Nephron progenitor cell (in vitro differentiated cells): ENCODE results near the gene ASCC1.
A peak's percentile ranks its signal among the peaks of the same experiment; 100 is the strongest.

Experiments used
- DNase-seq: peaks from one replicate; pipeline ENCODE4 v3.0.0; 2021
- H3K27ac Mint-ChIP-seq: 2 replicates; pipeline ENCODE4 v1.8.0; 2021; ENCODE audit warnings: mild to moderate bottlenecking, moderate library complexity, mixed read lengths
- H3K27me3 Mint-ChIP-seq: 2 replicates; pipeline ENCODE4 v1.8.0; 2021; ENCODE audit warnings: mild to moderate bottlenecking, low read depth, mixed read lengths; ENCODE audit not compliant: poor library complexity
- H3K36me3 Mint-ChIP-seq: 2 replicates; pipeline ENCODE4 v1.8.0; 2021; ENCODE audit warnings: low read depth, mixed read lengths
- H3K4me1 Mint-ChIP-seq: 2 replicates; pipeline ENCODE4 v1.8.0; 2021; ENCODE audit warnings: mixed read lengths
- H3K4me3 Mint-ChIP-seq: 2 replicates; pipeline ENCODE4 v1.8.0; 2021; ENCODE audit warnings: mild to moderate bottlenecking, moderate library complexity, mixed read lengths
- H3K9me3 Mint-ChIP-seq: 2 replicates; pipeline ENCODE4 v1.8.0; 2021; ENCODE audit warnings: mild to moderate bottlenecking, moderate library complexity, mixed read lengths
- TF ChIP-seq, protein P1 (sequence below): fragments of 200-600 bp; sonication (generic); IDR thresholded peaks from 2 replicates; pipeline ENCODE4 v1.5.0; 2021; ENCODE audit warnings: antibody characterized with exemption

Gene ASCC1

DNA sequence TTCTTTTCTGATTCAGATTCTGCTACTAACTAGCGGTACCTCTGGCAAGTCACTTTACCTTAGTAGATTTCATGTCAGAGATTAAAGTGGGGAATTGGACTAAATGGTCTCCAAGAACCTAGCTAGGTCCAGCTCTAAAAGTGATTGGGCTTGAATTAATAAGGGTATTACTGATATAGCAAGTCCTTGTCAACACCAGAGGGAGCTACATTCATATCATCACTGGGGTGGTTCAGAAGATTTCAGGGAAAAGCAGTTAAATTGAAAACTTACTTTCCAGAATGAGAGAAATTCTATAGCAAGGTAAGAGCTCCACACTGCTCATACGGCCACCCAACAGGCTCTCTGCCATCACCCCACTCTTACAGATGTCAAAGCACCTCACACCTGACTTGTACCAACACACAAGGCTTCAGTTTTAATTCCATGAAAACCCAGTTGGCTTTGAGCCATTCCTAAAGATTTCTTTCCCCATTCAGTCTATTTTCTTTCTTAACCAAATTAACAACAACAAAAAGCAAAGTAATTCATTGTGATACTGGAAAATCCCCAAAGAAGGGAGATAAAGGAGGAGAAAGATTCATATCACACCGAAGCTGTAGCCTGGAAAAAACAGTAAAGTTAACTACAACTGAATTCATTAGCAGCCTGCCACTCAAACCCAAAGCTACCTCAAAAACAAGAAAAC is 89.7 kb downstream of the ASCC1 start:
- Mint-ChIP-seq H3K4me3 (no peak overlapping the region), H3K36me3 (peaks cover 37% of the 10 kb centered on the region), H3K27ac (no peak overlapping the region), H3K27me3 (no peaks in the 10 kb centered on the region), H3K9me3 (peaks cover 4% of the 10 kb centered on the region), H3K4me1 (peaks cover 28% of the 10 kb centered on the region)
- DNase-seq: no peak
- TF ChIP-seq, protein P1, sequence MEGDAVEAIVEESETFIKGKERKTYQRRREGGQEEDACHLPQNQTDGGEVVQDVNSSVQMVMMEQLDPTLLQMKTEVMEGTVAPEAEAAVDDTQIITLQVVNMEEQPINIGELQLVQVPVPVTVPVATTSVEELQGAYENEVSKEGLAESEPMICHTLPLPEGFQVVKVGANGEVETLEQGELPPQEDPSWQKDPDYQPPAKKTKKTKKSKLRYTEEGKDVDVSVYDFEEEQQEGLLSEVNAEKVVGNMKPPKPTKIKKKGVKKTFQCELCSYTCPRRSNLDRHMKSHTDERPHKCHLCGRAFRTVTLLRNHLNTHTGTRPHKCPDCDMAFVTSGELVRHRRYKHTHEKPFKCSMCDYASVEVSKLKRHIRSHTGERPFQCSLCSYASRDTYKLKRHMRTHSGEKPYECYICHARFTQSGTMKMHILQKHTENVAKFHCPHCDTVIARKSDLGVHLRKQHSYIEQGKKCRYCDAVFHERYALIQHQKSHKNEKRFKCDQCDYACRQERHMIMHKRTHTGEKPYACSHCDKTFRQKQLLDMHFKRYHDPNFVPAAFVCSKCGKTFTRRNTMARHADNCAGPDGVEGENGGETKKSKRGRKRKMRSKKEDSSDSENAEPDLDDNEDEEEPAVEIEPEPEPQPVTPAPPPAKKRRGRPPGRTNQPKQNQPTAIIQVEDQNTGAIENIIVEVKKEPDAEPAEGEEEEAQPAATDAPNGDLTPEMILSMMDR: no peak

DNA sequence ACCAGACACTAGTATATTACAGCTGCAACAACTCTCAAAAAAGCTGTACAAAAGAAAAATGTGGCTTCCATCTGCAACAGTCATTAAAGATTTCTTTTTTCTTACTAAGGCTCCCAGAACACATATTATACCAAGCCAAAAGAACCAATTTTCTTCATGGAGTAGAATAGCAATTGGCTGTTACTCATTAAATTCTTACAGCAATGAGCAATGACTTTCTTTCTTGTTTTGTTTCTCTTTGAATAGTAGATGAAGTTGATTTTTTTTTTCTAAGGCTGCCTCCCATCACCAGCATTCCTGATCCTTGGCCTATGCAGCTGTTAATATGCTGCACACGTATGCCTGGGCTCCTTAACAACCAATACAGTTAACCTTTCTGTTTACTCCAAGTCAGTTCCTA is 91.1 kb downstream of the ASCC1 start:
- Mint-ChIP-seq H3K9me3 (peaks cover 5% of the 10 kb centered on the region), H3K4me1 (peaks cover 28% of the 10 kb centered on the region)
- DNase-seq: no peak

DNA sequence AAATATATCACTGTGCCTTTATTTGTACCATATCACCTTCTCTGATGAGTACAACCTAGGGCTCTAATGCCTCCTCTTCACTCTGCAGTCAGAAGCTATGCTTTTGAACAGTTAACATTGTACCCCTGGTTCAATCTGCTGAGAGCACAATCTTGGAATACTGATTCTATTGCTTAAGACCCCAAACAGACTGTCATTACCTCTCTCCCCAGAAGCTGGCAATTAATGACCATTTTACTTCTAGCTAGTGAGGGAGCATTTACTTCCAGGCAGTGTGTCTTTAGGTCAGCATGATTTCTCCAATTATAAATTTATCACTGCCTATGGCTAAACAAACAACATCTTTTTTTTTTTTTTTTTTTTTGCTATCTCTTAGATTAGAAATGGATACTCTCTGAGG is 91.7 kb downstream of the ASCC1 start:
- no peak for DNase-seq
- Mint-ChIP-seq H3K27me3 (no peaks in the 10 kb centered on the region), H3K4me3 (no peak overlapping the region), H3K36me3 (peaks cover 47% of the 10 kb centered on the region), H3K4me1 (peaks cover 28% of the 10 kb centered on the region), H3K9me3 (peaks cover 5% of the 10 kb centered on the region), H3K27ac (no peak overlapping the region)
- TF ChIP-seq, protein P1: no peak

More for the DNA sequence above, 91.1 kb downstream of the ASCC1 start:
- no peaks in the 10 kb centered on the region for H3K27me3 Mint-ChIP-seq
- H3K27ac Mint-ChIP-seq: no peak overlapping the region
- no peak overlapping the region for H3K4me3 Mint-ChIP-seq
- TF ChIP-seq, protein P1: no peak
- H3K36me3 Mint-ChIP-seq: peaks cover 42% of the 10 kb centered on the region

DNA sequence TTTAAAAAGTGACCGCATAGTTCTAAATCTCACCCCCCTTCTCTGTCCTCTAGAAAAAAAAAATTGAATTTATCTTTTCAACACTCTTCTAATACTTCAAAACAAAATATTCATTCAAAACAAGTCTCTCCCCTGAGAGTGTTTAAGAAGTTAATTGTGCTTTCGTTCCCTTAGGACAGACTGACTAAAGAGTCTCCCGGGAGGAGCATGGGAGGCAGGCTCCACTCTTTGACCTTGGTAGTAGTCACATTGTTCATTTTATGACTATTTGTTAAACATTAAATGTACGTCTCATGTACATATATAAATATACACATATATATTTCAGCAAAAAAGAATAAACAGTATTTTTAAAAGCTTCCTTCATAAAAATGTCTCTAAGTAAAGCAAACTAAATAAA is 92.5 kb downstream of the ASCC1 start:
- DNase-seq: no peak
- peak overlapping the region; percentile 79 for H3K27ac Mint-ChIP-seq
- no peaks in the 10 kb centered on the region for H3K27me3 Mint-ChIP-seq
- peaks cover 46% of the 10 kb centered on the region for H3K36me3 Mint-ChIP-seq
- H3K9me3 Mint-ChIP-seq: peaks cover 5% of the 10 kb centered on the region
- H3K4me3 Mint-ChIP-seq: no peak overlapping the region
- H3K4me1 Mint-ChIP-seq: peaks cover 28% of the 10 kb centered on the region
- TF ChIP-seq, protein P1: no peak

DNA sequence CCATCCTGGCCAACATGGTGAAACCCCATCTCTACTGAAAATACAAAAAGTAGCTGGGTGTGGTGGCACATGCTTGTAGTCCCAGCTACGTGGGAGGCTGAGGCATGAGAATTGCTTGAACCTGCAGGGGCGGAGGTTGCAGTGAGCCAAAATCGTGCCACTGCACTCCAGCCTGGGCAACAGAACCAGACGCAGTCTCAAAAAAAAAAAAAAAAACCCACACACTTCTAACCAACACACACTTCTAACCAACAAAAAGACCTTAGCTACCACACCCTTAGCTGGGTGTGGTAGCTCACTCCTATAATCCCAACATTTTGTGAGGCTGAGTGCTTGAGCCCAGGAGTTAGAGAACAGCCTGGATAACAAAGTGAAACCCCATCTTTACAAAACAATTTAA is 93.9 kb downstream of the ASCC1 start:
- Mint-ChIP-seq H3K9me3 (peaks cover 11% of the 10 kb centered on the region), H3K27ac (no peak overlapping the region), H3K27me3 (no peaks in the 10 kb centered on the region), H3K4me3 (no peak overlapping the region), H3K36me3 (peaks cover 55% of the 10 kb centered on the region), H3K4me1 (peaks cover 18% of the 10 kb centered on the region)
- TF ChIP-seq, protein P1: no peak
- no peak for DNase-seq

DNA sequence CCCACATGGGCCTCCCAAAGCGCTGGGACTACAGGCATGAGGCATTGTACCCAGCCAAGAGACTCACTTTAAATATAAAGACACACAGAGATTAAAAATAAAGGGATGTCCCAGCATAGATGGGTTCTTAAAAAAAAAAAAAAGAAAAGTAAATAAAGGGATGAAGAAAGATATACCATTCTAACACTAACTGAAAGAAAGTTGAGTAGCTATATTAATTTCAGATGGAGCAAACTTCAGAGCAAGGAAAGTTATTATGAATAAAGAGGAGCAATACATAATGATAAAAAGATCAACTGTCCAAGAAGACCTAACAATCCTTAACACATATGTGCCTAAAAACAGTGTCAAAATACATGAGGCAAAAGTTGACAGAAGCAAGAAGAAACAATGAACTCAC is 94.7 kb downstream of the ASCC1 start:
- TF ChIP-seq, protein P1: no peak
- DNase-seq: no peak
- Mint-ChIP-seq H3K4me3 (no peak overlapping the region), H3K27me3 (no peaks in the 10 kb centered on the region), H3K9me3 (peaks cover 17% of the 10 kb centered on the region), H3K27ac (no peak overlapping the region), H3K4me1 (peaks cover 11% of the 10 kb centered on the region), H3K36me3 (peaks cover 61% of the 10 kb centered on the region)
